Measurements from ENCODE around the gene TRAPPC3L.
A peak's percentile ranks its signal among the peaks of the same experiment; 100 is the strongest.

Gene TRAPPC3L

GRCh38 chr6:116562019-116562403 is 16.5 kb upstream of the TRAPPC3L start:
- H3F3A ChIP-seq (ENCODE audit: control insufficient read depth, insufficient read depth) = no peaks in the 10 kb centered on the region
- no peaks in the 10 kb centered on the region for H3K9me2 ChIP-seq (replicated peaks; ENCODE audit: control insufficient read depth, low read length)
- no peaks in the 10 kb centered on the region for H3K79me2 ChIP-seq (ENCODE audit: control insufficient read depth, low read length)
- no peaks in the 10 kb centered on the region for H4K20me1 ChIP-seq (ENCODE audit: control insufficient read depth, insufficient read depth, low read depth, low read length)
- H3K4me1 ChIP-seq (ENCODE audit: control insufficient read depth, low read length) = peaks cover 5% of the 10 kb centered on the region; the same call in 1 of the 2 replicates
- H3K36me3 ChIP-seq (ENCODE audit: control insufficient read depth, low read length) = no peaks in the 10 kb centered on the region
- H3K4me2 ChIP-seq (ENCODE audit: low read length) = no peak overlapping the region
- no peak overlapping the region for H3K4me3 ChIP-seq (ENCODE audit: low read length)
- TF ChIP-seq CTCF (IDR thresholded peaks at IDR 0.05; ENCODE audit: low read depth, low read length, poor library complexity, severe bottlenecking) = no peak
- no peak for TF ChIP-seq EZH2phosphoT487 (IDR thresholded peaks at IDR 0.05; ENCODE audit: borderline replicate concordance, low read length)
- H3K9me3 ChIP-seq (ENCODE audit: control insufficient read depth, insufficient read depth, low read length) = no peaks in the 10 kb centered on the region
- H3K27ac ChIP-seq (ENCODE audit: low read depth, low read length) = no peak overlapping the region
- peaks cover 31% of the 10 kb centered on the region for H3K27me3 ChIP-seq (ENCODE audit: control insufficient read depth, low read length)

- no peak overlapping the region for H3K4me2 ChIP-seq (ENCODE audit: low read length)
- H3F3A ChIP-seq (ENCODE audit: control insufficient read depth, insufficient read depth) = no peaks in the 10 kb centered on the region
- peaks cover 5% of the 10 kb centered on the region; the same call in 1 of the 2 replicates for H3K4me1 ChIP-seq (ENCODE audit: control insufficient read depth, low read length)
- H3K79me2 ChIP-seq (ENCODE audit: control insufficient read depth, low read length) = no peaks in the 10 kb centered on the region
- no peak for TF ChIP-seq EZH2phosphoT487 (IDR thresholded peaks at IDR 0.05; ENCODE audit: borderline replicate concordance, low read length)
- TF ChIP-seq CTCF (IDR thresholded peaks at IDR 0.05; ENCODE audit: low read depth, low read length, poor library complexity, severe bottlenecking) = peak; percentile 96
- no peaks in the 10 kb centered on the region for H3K36me3 ChIP-seq (ENCODE audit: control insufficient read depth, low read length)
- H3K4me3 ChIP-seq (ENCODE audit: low read length) = no peak overlapping the region
- no peaks in the 10 kb centered on the region for H3K9me3 ChIP-seq (ENCODE audit: control insufficient read depth, insufficient read depth, low read length)
- H3K27ac ChIP-seq (ENCODE audit: low read depth, low read length) = no peak overlapping the region
- H3K27me3 ChIP-seq (ENCODE audit: control insufficient read depth, low read length) = peaks cover 29% of the 10 kb centered on the region
- H3K9me2 ChIP-seq (replicated peaks; ENCODE audit: control insufficient read depth, low read length) = no peaks in the 10 kb centered on the region
- H4K20me1 ChIP-seq (ENCODE audit: control insufficient read depth, insufficient read depth, low read depth, low read length) = no peaks in the 10 kb centered on the region
These were observed 16.0 kb upstream of the TRAPPC3L start for GRCh38 chr6:116561377-116562018.

GRCh38 chr6:116560130-116560529 is 14.6 kb upstream of the TRAPPC3L start:
- no peak for TF ChIP-seq CTCF (IDR thresholded peaks at IDR 0.05; ENCODE audit: low read depth, low read length, poor library complexity, severe bottlenecking)
- no peak for TF ChIP-seq EZH2phosphoT487 (IDR thresholded peaks at IDR 0.05; ENCODE audit: borderline replicate concordance, low read length)
- H3F3A ChIP-seq (ENCODE audit: control insufficient read depth, insufficient read depth) = no peaks in the 10 kb centered on the region
- no peak overlapping the region for H3K4me2 ChIP-seq (ENCODE audit: low read length)
- no peaks in the 10 kb centered on the region for H3K9me3 ChIP-seq (ENCODE audit: control insufficient read depth, insufficient read depth, low read length)
- H3K4me1 ChIP-seq (ENCODE audit: control insufficient read depth, low read length) = peaks cover 5% of the 10 kb centered on the region; the same call in 1 of the 2 replicates
- no peak overlapping the region for H3K4me3 ChIP-seq (ENCODE audit: low read length)
- H3K27ac ChIP-seq (ENCODE audit: low read depth, low read length) = no peak overlapping the region
- no peaks in the 10 kb centered on the region for H4K20me1 ChIP-seq (ENCODE audit: control insufficient read depth, insufficient read depth, low read depth, low read length)
- peaks cover 19% of the 10 kb centered on the region for H3K27me3 ChIP-seq (ENCODE audit: control insufficient read depth, low read length)
- no peaks in the 10 kb centered on the region for H3K36me3 ChIP-seq (ENCODE audit: control insufficient read depth, low read length)
- no peaks in the 10 kb centered on the region for H3K9me2 ChIP-seq (replicated peaks; ENCODE audit: control insufficient read depth, low read length)
- no peaks in the 10 kb centered on the region for H3K79me2 ChIP-seq (ENCODE audit: control insufficient read depth, low read length)

Data from DOHH2 (cell line).